MM.1S (cell line): Measurements from ENCODE around the gene EVI5.

Source experiments
- DNase-seq: peaks from one replicate; pipeline ENCODE4 v3.0.0-alpha.2; 2015
- H2AFZ ChIP-seq: fragments of 300-600 bp; sonication (generic); 2 replicates; pipeline ENCODE4 v1.6.0; 2016; ENCODE audit warnings: antibody characterized with exemption, low read length
- H3F3A ChIP-seq: fragments of 300-600 bp; sonication (generic); 2 replicates; pipeline ENCODE4 v1.6.1; 2016; ENCODE audit warnings: mild to moderate bottlenecking, antibody characterized with exemption, low read length, moderate library complexity, mixed read lengths; ENCODE audit not compliant: insufficient read depth
- H3K27ac ChIP-seq: fragments of 300-600 bp; sonication (generic); 2 replicates; pipeline ENCODE4 v1.5.1; 2016; ENCODE audit warnings: mild to moderate bottlenecking, low read length
- H3K27me3 ChIP-seq: fragments of 300-600 bp; sonication (generic); replicated peaks from 2 replicates; pipeline ENCODE4 v1.6.0; 2016; ENCODE audit warnings: low read length; ENCODE audit not compliant: insufficient read depth
- H3K36me3 ChIP-seq: fragments of 300-600 bp; sonication (generic); replicated peaks from 2 replicates; pipeline ENCODE4 v1.6.1; 2016; ENCODE audit warnings: mild to moderate bottlenecking, low read length, mixed read lengths; ENCODE audit not compliant: insufficient read depth
- H3K4me1 ChIP-seq: fragments of 300-600 bp; sonication (generic); 2 replicates; pipeline ENCODE4 v1.6.1; 2016; ENCODE audit warnings: low read length, mixed read lengths
- H3K4me2 ChIP-seq: fragments of 300-600 bp; sonication (generic); 2 replicates; pipeline ENCODE4 v1.6.0; 2016; ENCODE audit warnings: low read depth, low read length
- H3K4me3 ChIP-seq: fragments of 300-600 bp; sonication (generic); 2 replicates; pipeline ENCODE4 v1.5.1; 2016; ENCODE audit warnings: low read length, mixed read lengths
- H3K79me2 ChIP-seq: fragments of 300-600 bp; sonication (generic); 2 replicates; pipeline ENCODE4 v1.6.1; 2016; ENCODE audit warnings: mixed run types, low read length, mixed read lengths
- H3K9ac ChIP-seq: fragments of 300-600 bp; sonication (generic); 2 replicates; pipeline ENCODE4 v1.6.1; 2016; ENCODE audit warnings: low read length, mixed read lengths
- H3K9me2 ChIP-seq: fragments of 300-600 bp; sonication (generic); replicated peaks from 2 replicates; pipeline ENCODE4 v1.6.1; 2016; ENCODE audit warnings: mild to moderate bottlenecking, low read length, mixed read lengths; ENCODE audit not compliant: insufficient read depth
- H3K9me3 ChIP-seq: fragments of 300-600 bp; sonication (generic); replicated peaks from 2 replicates; pipeline ENCODE4 v1.6.1; 2016; ENCODE audit warnings: mild to moderate bottlenecking, low read length, mixed read lengths; ENCODE audit not compliant: insufficient read depth
- H4K20me1 ChIP-seq: fragments of 300-600 bp; sonication (generic); 2 replicates; pipeline ENCODE4 v1.6.1; 2016; ENCODE audit warnings: mild to moderate bottlenecking, low read length, moderate library complexity, mixed read lengths; ENCODE audit not compliant: insufficient read depth
- EZH2 ChIP-seq: fragments of 300-600 bp; sonication (generic); optimal IDR thresholded peaks from 2 replicates; pipeline ENCODE3; 2017; ENCODE audit warnings: low read depth, mild to moderate bottlenecking, antibody characterized with exemption, low read length, mixed read lengths
- EZH2phosphoT487 ChIP-seq: fragments of 300-600 bp; sonication (generic); IDR thresholded peaks from 2 replicates; pipeline ENCODE4 v1.6.1; 2018; ENCODE audit warnings: antibody characterized with exemption, low read length
- TF ChIP-seq, protein P1 (sequence below): fragments of 300-600 bp; sonication (generic); IDR thresholded peaks from 2 replicates; pipeline ENCODE4 v1.5.1; 2016; ENCODE audit warnings: antibody characterized with exemption, low read length, mixed read lengths

Gene EVI5

DNA sequence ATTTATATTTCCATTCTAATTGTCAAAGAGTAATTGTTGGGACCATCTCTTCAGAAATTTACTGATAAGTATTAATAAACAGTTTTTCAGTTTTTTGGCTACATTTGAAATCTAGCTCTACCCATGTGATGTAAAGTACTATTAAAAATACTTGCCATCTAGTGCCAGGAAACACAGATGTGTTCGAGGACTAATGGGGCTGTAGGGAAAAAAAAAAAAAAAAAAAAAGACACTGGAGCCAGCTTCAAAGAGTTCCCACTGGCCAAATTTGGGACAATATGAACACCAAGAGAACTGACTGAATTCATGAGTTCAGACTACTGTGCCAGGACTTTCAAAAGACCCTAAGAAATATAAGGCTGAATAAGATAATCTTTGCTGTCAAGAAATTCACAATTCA, 233.0 kb downstream of the EVI5 start:
- H3K36me3 ChIP-seq: no peaks in the 10 kb centered on the region
- H3K9me3 ChIP-seq: no peaks in the 10 kb centered on the region
- H3K4me2 ChIP-seq: no peak overlapping the region
- no peak overlapping the region for H3K4me3 ChIP-seq
- no peak overlapping the region for H3K9ac ChIP-seq
- no peaks in the 10 kb centered on the region for H3K4me1 ChIP-seq
- no peaks in the 10 kb centered on the region for H4K20me1 ChIP-seq
- H2AFZ ChIP-seq: no peak overlapping the region
- no peaks in the 10 kb centered on the region for H3K27me3 ChIP-seq
- H3K79me2 ChIP-seq: no peaks in the 10 kb centered on the region
- TF ChIP-seq EZH2: no peak
- TF ChIP-seq EZH2phosphoT487: no peak
- TF ChIP-seq, protein P1, sequence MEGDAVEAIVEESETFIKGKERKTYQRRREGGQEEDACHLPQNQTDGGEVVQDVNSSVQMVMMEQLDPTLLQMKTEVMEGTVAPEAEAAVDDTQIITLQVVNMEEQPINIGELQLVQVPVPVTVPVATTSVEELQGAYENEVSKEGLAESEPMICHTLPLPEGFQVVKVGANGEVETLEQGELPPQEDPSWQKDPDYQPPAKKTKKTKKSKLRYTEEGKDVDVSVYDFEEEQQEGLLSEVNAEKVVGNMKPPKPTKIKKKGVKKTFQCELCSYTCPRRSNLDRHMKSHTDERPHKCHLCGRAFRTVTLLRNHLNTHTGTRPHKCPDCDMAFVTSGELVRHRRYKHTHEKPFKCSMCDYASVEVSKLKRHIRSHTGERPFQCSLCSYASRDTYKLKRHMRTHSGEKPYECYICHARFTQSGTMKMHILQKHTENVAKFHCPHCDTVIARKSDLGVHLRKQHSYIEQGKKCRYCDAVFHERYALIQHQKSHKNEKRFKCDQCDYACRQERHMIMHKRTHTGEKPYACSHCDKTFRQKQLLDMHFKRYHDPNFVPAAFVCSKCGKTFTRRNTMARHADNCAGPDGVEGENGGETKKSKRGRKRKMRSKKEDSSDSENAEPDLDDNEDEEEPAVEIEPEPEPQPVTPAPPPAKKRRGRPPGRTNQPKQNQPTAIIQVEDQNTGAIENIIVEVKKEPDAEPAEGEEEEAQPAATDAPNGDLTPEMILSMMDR: no peak
- no peak for DNase-seq
- H3F3A ChIP-seq: no peaks in the 10 kb centered on the region
- H3K27ac ChIP-seq: no peak overlapping the region
- no peaks in the 10 kb centered on the region for H3K9me2 ChIP-seq

DNA sequence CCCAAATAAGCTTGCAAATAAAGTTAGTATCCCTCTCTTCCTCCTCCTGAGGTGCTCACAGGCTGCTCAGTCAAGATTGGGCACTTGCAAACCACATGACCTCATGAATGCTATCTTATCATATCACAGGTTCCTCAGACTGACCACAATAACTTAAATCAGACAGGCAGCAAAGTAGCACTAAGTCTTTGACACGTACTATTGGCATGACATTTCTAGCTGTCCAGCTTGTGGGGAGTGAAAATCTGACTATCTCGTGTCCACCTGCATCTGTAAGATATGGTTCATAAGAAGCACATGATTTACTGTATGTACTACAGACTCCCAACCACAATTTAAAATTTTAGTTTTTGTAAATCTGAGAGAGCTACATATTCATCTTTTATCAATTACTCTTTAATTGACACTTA, 240.1 kb downstream of the EVI5 start:
- DNase-seq: no peak
- Histone ChIP-seq H3K4me3 (no peak overlapping the region), H2AFZ (no peak overlapping the region), H3K36me3 (no peaks in the 10 kb centered on the region), H3F3A (no peaks in the 10 kb centered on the region), H3K27me3 (no peaks in the 10 kb centered on the region), H3K9me2 (no peaks in the 10 kb centered on the region), H3K9me3 (no peaks in the 10 kb centered on the region), H3K27ac (no peak overlapping the region), H3K4me1 (no peaks in the 10 kb centered on the region), H4K20me1 (no peaks in the 10 kb centered on the region), H3K4me2 (no peak overlapping the region), H3K79me2 (no peaks in the 10 kb centered on the region), H3K9ac (no peak overlapping the region)
- no peak for TF ChIP-seq EZH2phosphoT487
- TF ChIP-seq, protein P1: no peak
- no peak for TF ChIP-seq EZH2

DNA sequence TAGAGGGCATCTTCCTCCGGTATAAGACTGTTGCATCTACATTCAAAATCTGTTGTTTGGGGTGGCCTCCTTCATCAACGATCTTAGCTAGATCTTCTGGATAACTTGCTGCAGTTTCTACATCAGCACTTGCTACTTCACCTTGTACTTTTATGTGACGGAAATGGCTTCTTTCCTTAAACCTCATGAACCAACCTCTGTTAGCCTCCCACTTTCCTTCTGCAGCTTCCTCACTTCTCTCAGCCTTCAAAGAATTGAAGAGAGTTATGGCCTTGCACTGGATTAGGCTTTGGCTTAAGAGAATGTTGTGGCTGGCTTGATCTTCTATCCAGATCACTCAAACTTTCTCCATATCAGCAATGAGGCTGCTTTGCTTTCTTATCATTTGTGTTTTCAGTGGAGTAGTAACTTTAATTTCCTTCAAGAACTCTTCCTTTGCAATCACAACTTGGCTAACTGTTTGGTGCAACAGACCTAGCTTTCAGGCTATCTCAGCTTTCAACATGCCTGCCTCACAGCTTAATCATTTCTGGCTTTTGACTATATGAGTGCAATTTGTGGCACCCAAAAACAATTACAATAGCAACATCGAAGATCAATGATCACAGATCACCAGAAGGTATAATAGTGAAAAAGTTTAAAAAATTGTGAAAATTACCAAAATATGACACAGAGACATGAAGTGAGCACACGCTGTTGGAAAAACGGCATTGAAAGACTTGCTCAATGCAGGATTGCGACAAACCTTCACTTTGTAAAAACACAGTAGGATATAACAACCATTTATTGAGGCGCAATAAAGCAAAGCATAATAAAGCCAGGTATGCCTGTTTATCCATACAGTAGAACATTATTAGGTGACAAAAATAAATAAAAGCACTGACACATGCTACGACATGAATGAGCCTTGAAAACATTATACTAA, 241.5 kb downstream of the EVI5 start:
- Histone ChIP-seq H3K4me1 (peaks cover 8% of the 10 kb centered on the region), H3K9me3 (no peaks in the 10 kb centered on the region), H4K20me1 (no peaks in the 10 kb centered on the region), H3K9me2 (no peaks in the 10 kb centered on the region), H3K9ac (no peak overlapping the region), H3K4me3 (no peak overlapping the region), H3K79me2 (no peaks in the 10 kb centered on the region), H2AFZ (no peak overlapping the region), H3K4me2 (no peak overlapping the region), H3K27ac (no peak overlapping the region), H3F3A (peaks cover 7% of the 10 kb centered on the region), H3K36me3 (no peaks in the 10 kb centered on the region), H3K27me3 (no peaks in the 10 kb centered on the region)
- DNase-seq: no peak
- TF ChIP-seq EZH2 (no peak), EZH2phosphoT487 (no peak)
- TF ChIP-seq, protein P1: no peak
